Fibroblast of lung (primary cell): Measurements from ENCODE around the gene TBC1D22A. TPM values are rescaled to one million over a fixed set of nuclear protein-coding genes. Genes with fewer than 3 reads are reported as not detected.

ENCODE experiments used
- DNase-seq, 2 donors: peaks; one replicate each; pipeline versions ENCODE4 v3.0.0 to v3.0.0-alpha.2; 2010; ENCODE audit warnings: low read depth in 2 of 2
- H2AFZ ChIP-seq: 2 replicates; pipeline ENCODE4 v1.5.1; 2012; ENCODE audit warnings: low read length, control low read depth, inconsistent platforms
- H3K27ac ChIP-seq: 2 replicates; pipeline ENCODE4 v1.5.1; 2011; ENCODE audit warnings: low read length, control low read depth; ENCODE audit not compliant: insufficient read depth
- H3K27me3 ChIP-seq: 2 replicates; pipeline ENCODE4 v1.5.1; 2011; ENCODE audit warnings: mild to moderate bottlenecking, low read length; ENCODE audit not compliant: control insufficient read depth, insufficient read depth
- H3K36me3 ChIP-seq: 2 replicates; pipeline ENCODE4 v1.5.1; 2011; ENCODE audit warnings: low read length; ENCODE audit not compliant: control insufficient read depth, insufficient read depth
- H3K4me1 ChIP-seq: 2 replicates; pipeline ENCODE4 v1.5.1; 2011; ENCODE audit warnings: low read length; ENCODE audit not compliant: control insufficient read depth, insufficient read depth; ENCODE audit errors: extremely low read depth
- H3K4me2 ChIP-seq: 2 replicates; pipeline ENCODE4 v1.5.1; 2011; ENCODE audit warnings: low read length, control low read depth; ENCODE audit not compliant: insufficient read depth; ENCODE audit errors: extremely low read depth
- H3K4me3 ChIP-seq, 4 experiments: fragments of 200-600 bp in 1 of 4; sonication (generic) in 1 of 4; replicated peaks in 1 of 4; 2 replicates each; pipeline ENCODE4 v1.5.1; 2011 to 2016; ENCODE audit warnings: low read length in 4 of 4, low read depth in 3 of 4, mild to moderate bottlenecking in 3 of 4, control low read depth in 2 of 4, inconsistent platforms in 1 of 4, mixed read lengths in 1 of 4; ENCODE audit not compliant: insufficient read depth in 1 of 4; ENCODE audit errors: control extremely low read depth in 1 of 4
- H3K79me2 ChIP-seq: 2 replicates; pipeline ENCODE4 v1.5.1; 2012; ENCODE audit warnings: mild to moderate bottlenecking, low read length, inconsistent platforms; ENCODE audit not compliant: control insufficient read depth, insufficient read depth
- H3K9ac ChIP-seq: 2 replicates; pipeline ENCODE4 v1.5.1; 2011; ENCODE audit warnings: mild to moderate bottlenecking, low read length, control low read depth; ENCODE audit not compliant: insufficient read depth
- H3K9me3 ChIP-seq: 2 replicates; pipeline ENCODE4 v1.5.1; 2012; ENCODE audit warnings: low read depth, low read length; ENCODE audit not compliant: control insufficient read depth, insufficient read depth
- H4K20me1 ChIP-seq: 2 replicates; pipeline ENCODE4 v1.5.1; 2011; ENCODE audit warnings: low read length; ENCODE audit not compliant: control insufficient read depth, insufficient read depth; ENCODE audit errors: extremely low read depth
- CTCF ChIP-seq, 2 donors: IDR thresholded peaks in 1 of 2; conservative IDR thresholded peaks in 1 of 2; 1 replicate in 1 of 2; 2 replicates in 1 of 2; pipeline ENCODE4 v1.5.1; 2011 to 2012; ENCODE audit warnings: low read length in 2 of 2, control low read depth in 1 of 2, inconsistent platforms in 1 of 2, low read depth in 1 of 2, mild to moderate bottlenecking in 1 of 2
- EZH2 ChIP-seq: IDR thresholded peaks from 2 replicates; pipeline ENCODE4 v1.5.1; 2012; ENCODE audit warnings: low read length, control low read depth, mild to moderate bottlenecking; ENCODE audit errors: missing control alignments
- polyA plus RNA-seq, 2 donors: library from polyadenylated mRNA; depleted of rRNA in 1 of 2; stranded (reverse) in 1 of 2; unstranded in 1 of 2; fragments of >200 nt; gene quantifications; 2 replicates each; pipeline ENCODE4 v1.2.1, GENCODE V29; 2011 to 2012; ENCODE audit warnings: missing spikeins in 1 of 2
- total RNA-seq: library from RNA; depleted of rRNA; stranded (reverse); fragments of >200 nt; gene quantifications from 2 replicates; pipeline ENCODE4 v1.2.1, GENCODE V29; 2014

TBC1D22A gene
- total and polyA plus RNA-seq, 2 donors (not counting 1 experiment from before 2014, with no cell fraction given), result 11.6 to 17.6 TPM

DNA sequence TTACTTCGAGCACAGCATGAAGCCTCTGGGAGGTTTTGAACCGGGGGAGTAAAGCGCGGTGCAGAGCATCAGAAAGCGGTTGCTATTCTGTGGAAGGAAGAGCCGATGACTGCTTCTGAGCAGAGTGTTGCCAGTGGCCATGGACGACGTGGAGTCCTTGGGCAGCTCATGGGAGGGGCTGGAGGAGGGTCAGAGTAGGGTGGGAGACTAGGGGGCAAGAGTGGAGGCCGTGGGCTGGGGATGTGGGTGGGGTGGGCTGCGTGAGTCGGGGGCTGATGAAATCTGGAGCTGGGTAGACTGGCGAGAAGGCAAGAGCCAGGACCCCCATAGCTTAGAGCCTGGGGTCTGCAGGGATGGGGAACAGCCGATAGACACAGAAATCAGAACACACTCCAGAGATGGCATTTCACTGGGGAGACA lies 40.2 kb downstream of the TBC1D22A start:
- DNase-seq, result no peak
- H3K4me2 ChIP-seq, result no peak overlapping the region
- H3K9ac ChIP-seq, result no peak overlapping the region
- TF ChIP-seq CTCF (conservative IDR thresholded peaks at IDR 0.05 in 1 of 2, IDR thresholded peaks at IDR 0.05 in 1 of 2; ENCODE audit: low read depth in 1 of 2, low read length in 2 of 2) (no peak), EZH2 (no peak)
- H3K27ac ChIP-seq, result no peak overlapping the region
- H3K36me3 ChIP-seq, result peaks cover 9% of the 10 kb centered on the region
- no peaks in the 10 kb centered on the region for H4K20me1 ChIP-seq
- no peak overlapping the region for H2AFZ ChIP-seq
- no peaks in the 10 kb centered on the region for H3K4me1 ChIP-seq
- no peak overlapping the region for H3K4me3 ChIP-seq
- H3K27me3 ChIP-seq, result no peaks in the 10 kb centered on the region
- H3K79me2 ChIP-seq, result no peaks in the 10 kb centered on the region
- H3K9me3 ChIP-seq, result no peaks in the 10 kb centered on the region

- peak; percentile 56 to 82 for TF ChIP-seq CTCF (conservative IDR thresholded peaks at IDR 0.05 in 1 of 2, IDR thresholded peaks at IDR 0.05 in 1 of 2; ENCODE audit: low read depth in 1 of 2, low read length in 2 of 2)
- TF ChIP-seq EZH2, result no peak
- DNase-seq, result peak; percentile 9 to 14
Observed at GRCh38 chr22:46803031-46803880, 40.8 kb downstream of the TBC1D22A start.

DNA sequence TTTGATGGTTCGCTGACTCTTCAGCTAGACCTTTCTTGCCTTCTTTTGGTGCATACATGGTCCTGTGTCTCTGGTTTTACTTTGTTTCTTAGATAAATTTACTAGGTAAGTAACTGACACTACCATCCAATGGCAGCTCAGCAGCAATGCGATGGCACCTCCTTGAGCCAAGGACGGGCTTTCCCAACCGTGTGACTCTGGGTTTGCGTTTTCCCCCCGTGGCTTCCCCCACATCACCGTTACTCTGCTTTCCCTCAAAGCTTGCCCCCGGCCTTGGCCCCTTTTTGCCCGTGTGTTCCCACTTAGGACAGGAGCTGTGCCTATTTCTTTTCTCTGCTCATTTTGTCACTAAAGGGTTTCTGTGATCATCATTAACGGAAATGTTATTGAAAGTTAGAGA lies 41.5 kb downstream of the TBC1D22A start:
- no peak for DNase-seq
- Histone ChIP-seq H3K9ac (no peak overlapping the region), H3K27me3 (no peaks in the 10 kb centered on the region), H2AFZ (no peak overlapping the region), H3K27ac (no peak overlapping the region), H3K79me2 (no peaks in the 10 kb centered on the region), H3K4me2 (no peak overlapping the region), H3K36me3 (peaks cover 8% of the 10 kb centered on the region), H3K9me3 (no peaks in the 10 kb centered on the region), H3K4me3 (no peak overlapping the region), H3K4me1 (no peaks in the 10 kb centered on the region), H4K20me1 (no peaks in the 10 kb centered on the region)
- TF ChIP-seq EZH2 (no peak), CTCF (conservative IDR thresholded peaks at IDR 0.05 in 1 of 2, IDR thresholded peaks at IDR 0.05 in 1 of 2; ENCODE audit: low read depth in 1 of 2, low read length in 2 of 2) (no peak)

More at GRCh38 chr22:46803031-46803880, 40.8 kb downstream of the TBC1D22A start:
- no peaks in the 10 kb centered on the region for H4K20me1 ChIP-seq
- no peak overlapping the region for H3K27ac ChIP-seq
- H3K4me1 ChIP-seq, result no peaks in the 10 kb centered on the region
- peaks cover 8% of the 10 kb centered on the region for H3K36me3 ChIP-seq
- no peaks in the 10 kb centered on the region for H3K27me3 ChIP-seq
- no peak overlapping the region for H3K9ac ChIP-seq
- H3K4me2 ChIP-seq, result no peak overlapping the region
- H2AFZ ChIP-seq, result no peak overlapping the region
- no peak overlapping the region for H3K4me3 ChIP-seq
- no peaks in the 10 kb centered on the region for H3K79me2 ChIP-seq
- H3K9me3 ChIP-seq, result no peaks in the 10 kb centered on the region
